Effector CD8-positive, alpha-beta T cell (primary cell): ENCODE results near the gene ANKMY1.

Experiments used
- DNase-seq: peaks from one replicate; lab custom pipeline; 2025; lab: John Stamatoyannopoulos, UW

The ANKMY1 gene

DNA sequence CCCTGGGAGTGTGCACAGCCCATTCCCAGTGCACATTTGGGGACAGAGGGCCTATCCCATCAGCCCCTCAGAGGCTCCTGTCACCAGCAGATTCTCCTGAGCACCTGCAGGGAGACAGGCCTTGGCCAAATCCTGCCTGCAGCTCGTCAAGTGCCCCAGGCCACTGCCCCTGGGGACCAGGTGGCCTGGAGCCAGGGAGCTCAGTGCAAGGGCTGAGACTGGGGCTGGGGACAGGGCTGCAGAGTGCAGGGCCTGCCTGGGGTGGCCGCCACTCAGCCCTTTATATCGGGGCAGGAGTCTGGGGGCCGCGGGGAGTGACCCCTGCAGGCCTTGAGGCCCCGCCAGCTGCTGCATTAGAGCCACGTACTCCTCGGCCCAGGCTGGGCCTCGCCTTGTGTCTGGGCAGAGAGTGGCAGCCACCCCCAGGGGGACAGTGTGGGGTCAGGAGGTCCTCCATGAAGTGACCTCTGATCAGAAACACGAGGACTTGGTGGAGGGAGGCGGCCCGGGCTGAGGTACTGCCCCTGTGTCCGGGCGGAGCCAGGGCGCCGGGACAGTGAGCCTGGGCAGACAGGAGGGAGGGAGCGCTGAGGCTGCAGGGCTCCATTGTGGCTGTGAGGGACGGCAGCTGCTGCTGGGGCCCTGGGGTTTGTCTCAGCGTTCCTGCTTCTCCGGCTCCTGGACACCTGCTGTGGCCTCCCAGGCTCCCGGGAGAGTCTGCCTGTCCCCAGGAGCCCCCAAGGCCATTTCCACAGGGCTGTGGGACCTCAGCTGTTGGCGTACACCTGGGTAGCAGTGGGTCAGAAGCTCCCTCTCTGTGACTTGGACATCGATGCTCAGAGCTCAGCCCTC lies 98.2 kb downstream of the ANKMY1 start:
- DNase-seq: no peak

DNA sequence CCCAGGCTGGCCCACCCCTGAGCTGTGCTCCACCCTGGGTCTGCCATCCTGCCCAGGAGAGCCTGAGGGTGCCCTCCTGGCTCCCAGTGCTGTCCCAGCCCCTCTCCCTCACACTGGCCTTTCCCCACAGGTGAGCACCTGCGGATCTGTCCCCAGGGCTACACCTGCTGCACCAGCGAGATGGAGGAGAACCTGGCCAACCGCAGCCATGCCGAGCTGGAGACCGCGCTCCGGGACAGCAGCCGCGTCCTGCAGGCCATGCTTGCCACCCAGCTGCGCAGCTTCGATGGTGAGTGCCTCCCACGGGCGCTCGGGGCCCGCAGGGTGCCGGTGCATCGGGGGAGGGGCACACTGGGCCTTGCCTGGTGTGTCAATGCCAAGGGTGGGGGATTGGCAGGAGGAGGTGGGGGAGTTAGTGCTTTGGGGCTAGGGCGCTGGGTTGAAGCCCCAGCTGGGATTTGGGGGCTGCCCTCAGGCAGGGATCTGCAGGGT lies 98.8 kb downstream of the ANKMY1 start:
- DNase-seq: no peak

DNA sequence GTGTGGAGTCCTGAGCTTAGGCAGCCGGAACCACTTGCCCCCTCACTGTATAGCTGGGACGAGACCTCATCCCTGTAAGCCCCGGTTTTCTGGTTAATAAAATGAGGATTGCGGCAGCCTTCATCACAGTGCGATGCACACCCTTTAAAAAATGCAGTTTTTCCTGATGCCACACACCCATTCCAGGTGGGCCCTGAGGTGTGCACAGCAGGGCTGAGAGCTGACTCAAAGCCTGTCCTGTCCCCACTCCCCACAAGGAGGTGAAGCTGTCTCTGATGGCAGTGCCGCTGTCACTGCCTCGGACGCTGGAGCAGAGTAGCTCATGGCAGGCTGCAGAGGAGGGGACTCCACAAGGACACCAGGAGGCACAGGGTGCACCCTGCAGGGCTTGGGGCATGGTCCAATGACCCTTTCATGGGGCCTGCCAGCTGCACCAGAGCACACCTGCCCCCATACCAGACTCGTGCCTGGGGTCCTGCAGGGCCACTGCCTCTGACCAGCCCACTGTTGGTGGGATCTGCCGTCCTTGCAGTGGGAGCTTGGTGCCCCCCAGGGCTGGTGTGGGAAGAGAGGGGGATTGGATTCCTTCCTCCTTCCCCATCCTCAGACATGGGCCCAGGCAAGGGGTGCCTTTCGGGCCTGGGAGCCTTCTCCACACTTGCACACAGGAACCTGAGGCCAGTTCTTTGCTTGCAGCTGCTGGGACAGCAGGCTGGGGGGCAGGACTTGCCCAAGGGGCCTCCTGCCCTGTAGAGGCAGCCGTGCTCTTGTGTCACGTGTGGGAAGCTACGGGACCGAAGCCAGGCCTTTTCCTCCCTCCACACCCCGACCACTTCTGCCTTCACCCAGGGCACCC lies 99.5 kb downstream of the ANKMY1 start:
- no peak for DNase-seq

DNA sequence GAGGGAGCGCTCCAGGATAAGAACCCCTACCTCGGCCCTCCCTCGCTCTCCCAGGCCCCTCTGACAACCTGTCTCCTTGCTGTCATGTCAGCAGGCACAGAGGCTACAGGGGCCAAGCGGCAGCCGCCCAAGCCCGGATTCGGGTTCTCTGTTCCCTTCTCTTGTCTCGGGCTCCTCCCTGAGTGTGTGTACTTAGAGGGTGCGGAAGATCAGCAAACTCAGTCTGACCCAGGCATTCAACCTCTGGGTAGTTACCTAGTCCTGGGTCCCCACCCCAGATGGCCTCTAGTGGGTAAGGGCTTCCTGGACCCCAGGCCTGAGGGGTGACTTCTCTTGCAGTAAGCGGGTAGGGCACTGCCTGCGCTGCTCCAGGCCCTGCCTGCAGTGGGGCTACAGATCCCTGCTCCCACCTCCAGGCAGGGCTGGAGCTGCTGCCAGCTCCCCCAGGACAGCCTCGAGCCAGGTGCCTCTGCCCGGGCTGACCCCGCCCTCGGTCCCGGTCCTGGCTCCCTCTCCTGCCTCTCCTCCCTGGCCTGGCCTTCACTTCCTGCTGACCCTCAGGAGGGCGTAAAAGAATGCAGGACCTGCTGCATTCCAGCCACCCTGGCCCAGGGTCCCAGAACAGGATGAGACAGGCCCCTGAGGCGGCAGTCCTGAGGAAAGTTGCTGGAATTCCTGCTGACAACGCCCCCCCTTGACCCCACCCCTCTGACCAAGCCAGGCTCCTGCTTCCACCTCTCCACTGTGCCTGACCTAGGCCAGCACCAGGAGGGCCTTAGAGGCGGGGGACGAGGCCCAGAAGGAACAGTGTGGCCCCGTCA lies 100.4 kb downstream of the ANKMY1 start:
- no peak for DNase-seq

DNA sequence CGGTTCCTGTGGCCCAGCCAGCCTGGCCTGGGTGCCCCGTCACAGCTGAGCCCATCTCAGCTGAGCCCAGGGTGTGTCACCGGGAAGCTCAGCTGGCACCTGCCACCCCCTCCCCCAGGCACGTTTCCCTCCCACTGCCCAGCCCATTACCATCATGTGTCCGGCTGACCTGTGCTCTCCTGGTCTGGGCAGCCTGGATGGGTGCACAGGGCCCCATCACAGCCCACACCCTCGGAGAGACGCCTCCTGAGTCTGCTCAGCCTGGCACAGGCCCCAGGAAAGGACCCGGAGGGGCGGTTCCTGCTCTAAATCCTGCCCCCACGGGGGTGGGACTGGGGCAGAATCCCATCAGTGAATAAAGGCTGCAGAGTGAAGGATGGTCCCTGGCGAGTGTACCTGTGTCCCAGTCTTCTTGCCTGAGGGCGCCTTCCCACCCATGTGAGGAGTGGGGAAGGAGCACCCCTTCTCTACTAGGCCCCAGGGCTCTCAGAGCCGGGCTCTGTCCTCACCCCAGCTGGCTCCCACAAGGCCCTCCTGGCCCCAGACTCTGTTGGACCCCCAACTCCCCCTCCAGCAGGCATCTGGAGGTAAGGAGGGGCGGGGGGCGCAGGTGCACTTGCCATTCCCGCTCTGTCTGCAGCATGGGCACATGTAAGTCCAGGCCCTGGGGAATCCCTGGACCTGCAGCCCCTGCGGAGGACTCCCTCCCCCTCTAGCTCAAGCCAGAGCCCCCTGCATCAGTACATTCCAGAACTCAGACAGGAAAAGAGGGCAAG lies 101.2 kb downstream of the ANKMY1 start:
- no peak for DNase-seq

DNA sequence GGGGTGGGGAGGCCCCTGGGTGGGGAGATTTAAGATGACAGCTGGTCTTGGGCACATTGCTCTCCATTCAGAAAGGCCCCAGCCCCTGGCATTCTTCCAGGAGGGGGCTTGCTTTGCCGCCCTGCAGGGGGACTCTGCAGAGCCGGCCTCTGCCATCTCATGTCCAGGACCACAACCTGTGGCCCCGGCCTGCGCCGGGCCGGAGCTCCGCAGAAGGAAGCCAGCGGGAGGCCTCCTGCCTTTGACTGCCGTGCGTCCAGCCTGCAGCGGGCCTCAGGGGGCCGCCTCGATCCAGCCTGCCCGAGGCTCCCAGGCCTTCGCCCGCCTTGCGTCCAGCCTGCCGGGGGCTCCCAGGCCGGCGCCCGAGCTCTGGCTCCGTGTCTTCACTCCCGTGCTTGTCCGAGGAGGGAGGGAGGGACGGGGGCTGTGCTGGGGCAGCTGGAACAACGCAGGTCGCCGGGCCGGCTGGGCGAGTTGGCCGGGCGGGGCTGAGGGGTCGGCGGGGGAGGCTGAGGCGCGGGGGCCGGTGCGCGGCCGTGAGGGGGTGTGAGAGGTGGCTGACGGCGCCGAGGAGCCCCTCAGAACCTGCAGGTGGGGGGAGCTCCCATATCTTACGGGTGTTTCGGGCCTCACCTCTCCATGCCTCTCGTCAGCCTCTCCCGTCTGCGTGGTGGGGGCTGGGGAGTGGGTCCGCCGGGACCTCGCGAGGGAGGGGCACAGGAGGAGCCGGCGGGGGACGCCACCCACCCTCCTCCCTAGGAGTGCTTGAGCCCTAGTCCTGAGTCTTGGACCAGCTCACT lies 101.9 kb downstream of the ANKMY1 start:
- no peak for DNase-seq

DNA sequence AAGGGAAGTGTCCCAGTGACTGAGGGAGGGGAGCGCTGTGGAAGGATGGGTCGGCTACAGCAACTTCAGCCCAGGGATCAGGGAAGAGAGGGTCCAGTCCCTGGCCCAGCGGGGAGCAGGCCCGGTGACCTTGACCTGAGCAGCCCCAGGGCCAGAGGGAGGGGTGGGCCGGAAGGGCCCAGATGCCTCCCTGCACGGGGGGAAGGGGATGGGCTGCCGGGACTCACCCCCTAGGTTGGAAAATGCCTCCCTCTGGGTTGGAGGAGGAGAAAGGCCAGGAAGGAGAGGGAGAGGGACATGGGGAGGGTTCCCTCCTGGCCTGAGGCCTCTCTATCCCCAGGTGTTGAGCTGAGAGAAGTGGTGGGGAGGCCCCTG lies 102.5 kb downstream of the ANKMY1 start:
- no peak for DNase-seq

DNA sequence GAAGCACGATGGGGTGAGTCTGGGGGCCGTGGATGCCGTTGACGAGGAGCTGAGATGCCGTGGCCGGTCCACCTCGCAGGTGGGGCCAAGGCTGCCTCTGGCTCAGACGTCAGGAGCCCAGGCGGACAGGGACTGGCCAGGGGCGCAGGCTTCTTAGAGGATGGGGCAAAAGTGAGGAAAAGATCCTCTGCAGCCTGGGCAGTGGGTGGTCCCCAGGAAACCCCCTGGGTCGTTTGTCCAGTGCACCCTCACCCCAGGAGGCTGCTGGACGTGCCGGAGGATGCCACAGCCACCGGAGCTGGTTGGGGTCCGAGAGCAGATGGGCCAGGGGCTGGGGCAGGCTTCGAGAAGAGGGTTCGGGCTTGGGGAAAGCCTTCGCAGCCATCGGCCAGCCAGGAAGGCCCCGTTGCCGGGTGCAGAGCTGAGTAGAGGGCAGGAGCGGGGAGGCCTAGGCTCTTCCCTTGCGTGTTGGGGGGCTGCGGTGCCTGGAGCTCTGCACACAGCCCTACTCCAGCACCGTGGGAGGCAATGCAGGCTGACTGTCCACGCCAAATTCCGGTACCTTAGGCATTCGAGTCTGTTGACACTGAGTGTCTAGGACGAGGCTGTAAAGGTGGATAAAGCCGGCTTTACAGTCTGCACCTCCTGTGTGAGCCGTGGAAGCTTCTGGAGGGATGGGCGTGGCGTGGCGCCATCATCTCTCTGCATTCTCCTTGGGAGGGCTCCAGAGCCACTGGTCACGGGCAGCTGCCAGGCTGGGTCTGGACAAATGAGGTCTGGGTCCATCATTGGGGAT lies 103.5 kb downstream of the ANKMY1 start:
- no peak for DNase-seq

DNA sequence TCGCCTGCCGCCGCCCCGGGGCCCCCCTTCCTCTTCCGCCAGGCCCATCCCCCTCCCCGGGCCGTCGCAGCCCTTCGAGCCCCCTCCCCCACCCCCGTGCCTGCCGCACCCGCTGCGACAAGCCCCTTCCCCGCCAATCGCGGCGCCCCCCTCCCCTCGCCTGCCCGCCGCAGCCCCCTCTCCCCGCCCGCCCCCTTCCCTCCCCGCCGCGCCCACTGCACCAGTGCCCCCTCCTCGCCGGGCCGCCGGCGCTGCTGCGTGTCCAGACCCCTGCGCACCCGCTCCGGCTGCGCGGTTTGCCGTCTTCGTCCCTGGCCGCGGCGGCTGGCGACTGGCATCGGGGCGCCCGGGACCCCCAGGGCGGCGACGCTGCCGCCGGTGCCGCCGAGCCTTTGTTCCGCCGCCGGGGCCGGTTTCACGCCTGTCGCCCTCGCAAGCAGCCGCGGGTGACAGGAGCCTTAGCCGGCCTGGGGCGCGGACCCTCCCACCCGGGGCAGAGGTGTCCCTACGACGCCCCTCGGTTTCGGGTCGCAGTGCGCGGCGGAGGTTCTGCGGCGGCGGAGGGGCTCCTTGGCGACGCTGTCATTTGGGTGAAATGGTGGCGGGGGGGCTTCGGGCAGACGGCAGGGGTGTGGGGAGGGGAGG lies 104.2 kb downstream of the ANKMY1 start:
- DNase-seq: no peak

DNA sequence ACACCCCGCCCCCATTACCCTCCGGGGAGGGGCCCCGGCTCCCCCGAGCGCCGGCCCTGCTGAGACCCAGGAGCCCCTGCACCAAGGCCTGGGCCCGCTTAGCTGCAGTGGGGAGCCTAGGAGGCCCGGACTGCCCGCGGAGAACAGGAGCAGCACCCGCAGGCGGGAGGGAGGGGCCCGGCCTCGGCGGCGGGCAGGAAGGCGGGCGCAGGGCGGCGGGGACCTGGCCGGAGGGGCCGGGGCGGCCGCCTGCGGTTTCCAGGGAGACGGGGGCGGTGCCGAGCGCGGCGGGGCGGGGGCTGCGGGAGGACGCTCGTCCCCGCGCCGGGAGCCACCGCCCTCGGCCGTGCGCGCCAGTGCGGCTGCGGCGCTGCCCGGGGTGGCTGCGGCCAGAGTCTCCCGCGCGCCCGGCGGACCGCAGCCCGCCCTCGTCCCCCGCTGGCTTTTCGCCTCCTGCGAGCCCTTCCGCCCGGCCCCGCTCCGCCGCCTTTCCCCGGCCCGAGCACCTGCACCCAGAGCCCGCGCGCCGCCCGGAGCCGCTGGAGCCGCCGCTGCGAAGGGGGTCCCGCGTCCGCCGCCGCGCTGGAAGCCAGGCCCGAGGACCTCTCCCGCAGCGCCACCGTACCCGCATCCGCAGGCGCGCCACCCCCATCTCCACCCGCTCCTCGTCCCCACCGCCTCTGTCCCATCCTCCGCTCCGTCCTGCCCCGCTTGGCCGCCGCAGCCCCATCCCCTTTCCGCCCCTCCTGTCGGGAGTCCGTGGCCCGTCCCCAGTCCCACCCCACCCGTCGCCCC lies 105.1 kb downstream of the ANKMY1 start:
- DNase-seq: no peak

DNA sequence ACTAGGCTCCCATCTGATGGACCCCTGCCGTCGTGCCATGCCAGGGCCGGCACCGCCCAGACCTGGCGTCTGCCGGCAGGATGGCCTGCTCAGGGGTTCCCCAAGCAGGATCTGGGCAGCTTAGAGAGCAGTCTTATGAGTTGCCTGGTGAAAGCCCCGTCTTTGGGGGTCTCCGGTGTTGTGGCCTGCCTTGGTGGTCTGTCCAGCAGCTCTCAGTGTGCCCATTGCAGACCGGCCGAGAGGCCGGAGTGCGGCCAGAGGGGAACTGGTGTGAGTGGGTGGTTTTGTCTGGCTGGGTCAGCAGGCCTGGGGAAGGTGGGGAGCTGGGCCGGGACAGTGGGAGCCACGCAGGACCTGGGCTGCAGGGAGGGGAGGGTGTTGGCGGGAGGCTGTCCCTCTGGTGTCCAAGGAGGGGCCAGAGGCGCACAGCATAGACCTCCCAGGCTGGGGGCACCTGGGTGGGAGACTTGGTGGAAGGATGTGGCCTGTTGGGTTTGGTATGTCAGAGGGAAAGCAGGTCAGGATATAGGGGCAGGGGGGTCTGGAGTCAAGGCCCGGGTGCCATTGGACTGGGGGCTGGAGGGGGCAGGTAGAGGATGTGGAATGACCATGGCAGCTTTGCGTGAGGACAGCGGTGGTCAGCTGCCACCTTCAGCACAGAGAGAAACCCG lies 105.9 kb downstream of the ANKMY1 start:
- DNase-seq: no peak

DNA sequence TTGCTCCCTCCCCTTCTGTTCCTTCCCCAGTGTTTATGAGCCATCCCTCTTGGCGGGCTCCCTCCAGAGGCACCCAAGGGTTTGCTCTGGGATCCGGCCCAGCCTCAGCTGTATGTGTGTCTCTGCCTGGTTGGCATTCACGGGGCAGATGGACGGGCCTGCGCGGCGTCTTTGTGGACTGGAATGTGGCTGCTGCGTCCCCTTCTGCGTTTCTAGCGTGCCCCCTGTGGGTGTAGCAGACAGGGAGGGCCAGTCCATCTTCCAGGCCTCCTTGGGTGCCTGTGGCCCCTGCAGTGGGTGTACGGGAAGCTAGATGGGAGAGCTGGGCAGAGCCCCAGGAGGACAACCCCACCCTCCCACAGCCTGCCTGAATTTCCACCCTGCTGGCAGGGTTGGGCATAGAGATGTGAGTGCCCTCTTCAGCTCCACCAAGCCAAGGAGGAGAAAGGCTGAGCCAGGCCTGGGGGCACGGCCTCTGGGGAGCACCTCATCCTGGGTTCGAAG lies 106.6 kb downstream of the ANKMY1 start:
- no peak for DNase-seq

DNA sequence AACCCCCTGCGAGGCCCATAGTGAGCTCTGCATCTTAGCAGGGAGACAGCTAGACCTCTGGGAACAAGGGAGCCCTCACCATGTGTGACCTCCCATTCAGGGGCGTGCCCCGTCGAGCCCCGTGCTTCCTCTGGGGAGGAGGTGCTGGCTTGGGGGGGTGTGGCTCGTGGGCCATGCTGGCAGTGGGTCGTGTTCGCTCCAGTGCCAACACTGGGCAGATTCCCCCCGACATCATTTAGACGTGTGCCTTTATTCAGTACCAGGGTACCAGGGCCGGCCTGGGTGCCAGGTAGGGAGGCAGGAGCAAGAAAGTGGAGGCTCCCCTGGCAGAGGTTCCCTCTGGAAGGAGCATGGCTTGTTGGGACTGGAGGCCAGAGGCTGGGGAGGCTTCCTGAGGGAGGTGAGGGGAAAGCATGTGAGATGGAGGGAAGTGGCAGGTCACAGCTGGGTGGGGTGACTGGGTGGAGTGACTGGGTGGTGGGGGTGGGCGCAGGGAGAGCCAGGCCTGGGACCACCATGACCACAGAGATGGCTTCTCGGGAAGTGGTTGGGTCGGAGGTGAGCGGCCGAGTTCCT lies 107.2 kb downstream of the ANKMY1 start:
- DNase-seq: no peak

DNA sequence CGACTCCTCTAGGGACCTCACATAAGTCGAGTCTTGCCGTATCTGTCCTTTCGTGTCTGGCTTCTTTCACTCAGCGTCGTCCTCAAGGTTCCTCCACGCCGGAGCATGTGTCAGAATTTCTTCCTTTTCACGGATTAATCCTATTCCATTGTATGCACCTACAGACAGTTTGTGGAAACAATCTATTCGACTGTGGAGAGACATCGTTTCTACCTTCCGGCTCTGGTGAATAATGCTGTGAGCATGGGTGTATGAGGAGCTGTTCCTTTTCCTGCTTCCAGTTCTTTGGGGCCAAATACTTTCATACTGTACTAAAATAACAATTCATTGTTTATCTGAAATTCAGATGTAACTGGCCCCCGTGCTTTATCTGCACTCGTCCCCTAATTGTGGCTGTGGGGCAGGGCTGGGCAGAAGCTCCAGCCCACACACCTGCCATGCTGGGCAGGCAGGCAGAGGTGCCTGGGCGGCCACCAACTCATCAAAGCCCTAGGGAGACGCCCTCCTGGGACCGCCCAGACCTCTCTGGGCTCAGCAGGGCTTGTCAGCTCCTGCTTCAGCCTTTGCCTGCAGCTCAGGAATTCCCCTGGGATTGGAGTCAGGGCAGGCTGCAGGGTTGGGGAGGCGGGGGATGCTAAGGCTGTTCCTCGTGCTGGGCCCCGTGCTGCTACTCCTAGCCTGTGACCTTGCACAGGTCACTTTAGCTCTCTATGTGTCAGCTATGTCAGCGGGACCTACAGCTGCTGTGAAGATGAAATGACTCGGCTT lies 107.8 kb downstream of the ANKMY1 start:
- no peak for DNase-seq

DNA sequence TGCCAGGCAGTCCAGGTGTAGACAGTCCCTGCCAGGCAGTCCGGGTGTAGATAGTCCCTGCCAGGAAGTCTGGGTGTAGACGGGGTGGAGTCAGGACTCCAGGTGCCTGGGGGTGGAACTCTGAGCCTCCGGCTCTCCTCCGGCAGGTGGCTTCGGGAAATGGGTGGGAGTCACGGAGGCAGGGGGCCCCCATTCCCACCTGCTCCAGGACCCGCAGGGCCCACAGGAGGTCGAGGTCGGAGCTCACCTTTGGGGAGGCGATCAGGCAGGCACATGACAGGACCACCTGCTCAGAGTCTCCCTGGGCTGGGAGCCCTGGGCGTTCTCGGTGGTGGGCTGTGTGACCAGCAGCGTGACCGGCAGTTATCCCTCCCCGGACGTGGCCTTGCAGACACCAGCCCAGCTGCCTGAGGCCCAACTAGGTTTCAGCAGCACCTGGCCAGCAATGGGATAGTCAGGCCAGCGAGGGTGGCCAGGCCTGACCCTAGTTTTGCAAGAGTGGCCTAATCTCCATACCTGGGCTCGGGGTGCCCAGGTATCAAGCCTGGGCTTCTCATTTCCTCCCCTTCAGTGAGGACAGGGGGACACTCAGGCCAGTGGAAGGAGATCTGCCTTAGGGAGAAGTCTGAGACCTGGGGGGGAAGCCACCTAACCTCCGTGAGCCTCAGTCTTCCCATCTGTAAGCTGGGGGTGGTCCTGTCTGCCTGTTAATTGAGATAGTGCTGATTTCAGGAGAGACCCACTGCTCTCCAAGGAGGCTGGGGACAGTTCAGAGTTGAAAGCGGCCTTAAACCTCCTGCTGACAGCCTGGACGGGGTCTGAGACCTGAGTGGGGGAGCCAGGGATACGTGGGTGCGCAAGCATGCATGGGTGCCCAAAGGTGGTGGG lies 109.2 kb downstream of the ANKMY1 start:
- no peak for DNase-seq
